H1 (cell line): ENCODE data around the gene MYL9. TPM values are rescaled to one million over a fixed set of nuclear protein-coding genes. Genes with fewer than 3 reads are reported as not detected.

Experiments used
- CTCF ChIA-PET: fragments of 300-600 bp; sonication (Branson Sonifier 250); formaldehyde crosslinking; loops from one replicate; lab custom pipeline; 2021; ENCODE audit not compliant: partially characterized antibody; lab: Charles Lee
- POLR2A ChIA-PET: fragments of 300-600 bp; sonication (Branson Sonifier 250); formaldehyde crosslinking; loops from one replicate; lab custom pipeline; 2021; ENCODE audit warnings: inconsistent platforms; ENCODE audit not compliant: partially characterized antibody; lab: Charles Lee
- DNase-seq, 2 experiments: peaks; one replicate each; pipeline versions ENCODE4 v3.0.0 to v3.0.0-alpha.2; 2010 to 2022; ENCODE audit warnings: low spot score in 2 of 2, low read depth in 1 of 2, mixed read lengths in 1 of 2
- FAIRE-seq: peaks from 2 replicates; lab custom pipeline; 2011; peaks lifted over from hg19 to GRCh38; lab: Jason Lieb, UNC
- H2AFZ ChIP-seq: 2 replicates; pipeline ENCODE4 v1.8.1; 2012; ENCODE audit warnings: low read length, inconsistent platforms
- H2AK5ac ChIP-seq: 2 replicates; pipeline ENCODE4 v1.6.1; 2013; ENCODE audit warnings: low read depth, low read length
- H2BK120ac ChIP-seq: replicated peaks from 2 replicates; pipeline ENCODE3; 2013; ENCODE audit warnings: low read depth, low read length, inconsistent platforms
- H2BK12ac ChIP-seq: 2 replicates; pipeline ENCODE4 v1.6.1; 2013; ENCODE audit warnings: low read depth, low read length
- H2BK15ac ChIP-seq: 2 replicates; pipeline ENCODE4 v1.6.1; 2013; ENCODE audit warnings: low read length
- H2BK20ac ChIP-seq: 2 replicates; pipeline ENCODE4 v1.6.1; 2013; ENCODE audit warnings: low read length
- H2BK5ac ChIP-seq: 2 replicates; pipeline ENCODE4 v1.6.1; 2013; ENCODE audit warnings: low read depth, low read length
- H3K14ac ChIP-seq: 2 replicates; pipeline ENCODE4 v1.6.1; 2013; ENCODE audit warnings: inconsistent platforms; ENCODE audit not compliant: insufficient read length
- H3K18ac ChIP-seq: 2 replicates; pipeline ENCODE4 v1.6.1; 2013; ENCODE audit warnings: low read length; ENCODE audit errors: extremely low read depth
- H3K23ac ChIP-seq: 2 replicates; pipeline ENCODE4 v1.6.1; 2013; ENCODE audit warnings: inconsistent platforms; ENCODE audit not compliant: insufficient read length
- H3K23me2 ChIP-seq: 2 replicates; pipeline ENCODE4 v1.6.1; 2013; ENCODE audit warnings: low read depth, low read length
- H3K27ac ChIP-seq: 2 replicates; pipeline ENCODE4 v1.6.1; 2011; ENCODE audit warnings: low read depth, low read length, inconsistent platforms
- H3K27me3 ChIP-seq, 4 experiments: replicated peaks in 1 of 4; 1 replicate in 1 of 4; 2 replicates in 3 of 4; pipeline versions ENCODE4 v1.6.1 to v1.8.1; 2011 to 2013; ENCODE audit warnings: low read length in 3 of 4, mild to moderate bottlenecking in 3 of 4, inconsistent platforms in 2 of 4, mixed read lengths in 2 of 4, moderate library complexity in 1 of 4; ENCODE audit not compliant: control insufficient read depth in 3 of 4, insufficient read depth in 3 of 4; ENCODE audit errors: extremely low read depth in 1 of 4
- H3K36me3 ChIP-seq, 4 experiments: 2 replicates each; pipeline versions ENCODE4 v1.6.1 to v1.8.1; 2011 to 2013; ENCODE audit warnings: mild to moderate bottlenecking in 4 of 4, low read length in 3 of 4, moderate library complexity in 2 of 4, control low read depth in 1 of 4, inconsistent platforms in 1 of 4; ENCODE audit not compliant: insufficient read depth in 4 of 4, control insufficient read depth in 2 of 4
- H3K4ac ChIP-seq: replicated peaks from 2 replicates; pipeline ENCODE3; 2013; ENCODE audit warnings: low read length, low read depth, mixed read lengths, inconsistent platforms; ENCODE audit not compliant: insufficient read length
- H3K4me1 ChIP-seq, 4 experiments: replicated peaks in 1 of 4; 1 replicate in 1 of 4; 2 replicates in 3 of 4; pipeline versions ENCODE4 v1.6.1 to v1.8.1; 2011 to 2013; ENCODE audit warnings: low read length in 3 of 4, inconsistent platforms in 2 of 4, mixed read lengths in 1 of 4; ENCODE audit not compliant: insufficient read depth in 4 of 4, control insufficient read depth in 3 of 4
- H3K4me2 ChIP-seq, 2 experiments: 2 replicates each; pipeline versions ENCODE4 v1.6.1 to v1.8.1; 2011 to 2013; ENCODE audit warnings: low read depth in 2 of 2, low read length in 2 of 2, control low read depth in 1 of 2, inconsistent platforms in 1 of 2, mild to moderate bottlenecking in 1 of 2; ENCODE audit not compliant: insufficient read depth in 1 of 2
- H3K4me3 ChIP-seq, 4 experiments: fragments of 200-600, 300-600 bp in 1 of 4; sonication (generic), shearing (Covaris generic), sonication (Bioruptor Twin) in 1 of 4; 2 replicates each; pipeline versions ENCODE4 v1.5.1 to v1.8.1; 2011 to 2016; ENCODE audit warnings: low read length in 4 of 4, low read depth in 3 of 4, control low read depth in 2 of 4, inconsistent platforms in 2 of 4, mild to moderate bottlenecking in 2 of 4, mixed read lengths in 1 of 4, moderate library complexity in 1 of 4; ENCODE audit not compliant: insufficient read depth in 2 of 4; ENCODE audit errors: extremely low read depth in 1 of 4
- H3K56ac ChIP-seq: replicated peaks from 2 replicates; pipeline ENCODE3; 2013; ENCODE audit warnings: low read depth, mild to moderate bottlenecking, mixed read lengths, low read length, inconsistent platforms; ENCODE audit not compliant: insufficient read length
- H3K79me1 ChIP-seq: 2 replicates; pipeline ENCODE4 v1.6.1; 2013; ENCODE audit warnings: low read depth, low read length, control low read depth
- H3K79me2 ChIP-seq, 2 experiments: 2 replicates each; pipeline versions ENCODE4 v1.6.1 to v1.8.1; 2012 to 2013; ENCODE audit warnings: low read length in 2 of 2, mild to moderate bottlenecking in 2 of 2, inconsistent platforms in 1 of 2; ENCODE audit not compliant: insufficient read depth in 2 of 2, control insufficient read depth in 1 of 2
- H3K9ac ChIP-seq, 4 experiments: replicated peaks in 1 of 4; 1 replicate in 1 of 4; 2 replicates in 3 of 4; pipeline versions ENCODE4 v1.6.1 to v1.8.1; 2011 to 2013; ENCODE audit warnings: low read depth in 3 of 4, low read length in 3 of 4, control low read depth in 2 of 4, mild to moderate bottlenecking in 2 of 4, moderate library complexity in 2 of 4, inconsistent platforms in 1 of 4; ENCODE audit errors: extremely low read depth in 1 of 4
- H3K9me3 ChIP-seq, 2 experiments: 2 replicates each; pipeline versions ENCODE4 v1.6.1 to v1.8.1; 2012 to 2013; ENCODE audit warnings: mild to moderate bottlenecking in 2 of 2, moderate library complexity in 2 of 2, control low read depth in 1 of 2, inconsistent platforms in 1 of 2, low read depth in 1 of 2, low read length in 1 of 2, mixed read lengths in 1 of 2; ENCODE audit not compliant: insufficient read depth in 2 of 2
- H4K20me1 ChIP-seq, 2 experiments: replicated peaks in 1 of 2; 2 replicates each; pipeline versions ENCODE3 to v1.8.1; 2011 to 2013; ENCODE audit warnings: inconsistent platforms in 2 of 2, low read length in 2 of 2, mild to moderate bottlenecking in 1 of 2; ENCODE audit not compliant: insufficient read depth in 2 of 2, control insufficient read depth in 1 of 2
- H4K5ac ChIP-seq: 2 replicates; pipeline ENCODE4 v1.6.1; 2013; ENCODE audit warnings: low read length, low read depth, mixed read lengths, inconsistent platforms; ENCODE audit not compliant: insufficient read length
- H4K8ac ChIP-seq: 2 replicates; pipeline ENCODE4 v1.8.0; 2013; ENCODE audit warnings: mild to moderate bottlenecking, moderate library complexity, low read length, inconsistent platforms; ENCODE audit not compliant: insufficient read depth; ENCODE audit errors: extremely low read depth
- H4K91ac ChIP-seq: replicated peaks from 2 replicates; pipeline ENCODE3; 2013; ENCODE audit warnings: low read length, mixed read lengths, inconsistent platforms; ENCODE audit not compliant: insufficient read length
- BCL11A ChIP-seq, 2 experiments: IDR thresholded peaks; one replicate each; pipeline ENCODE4 v1.6.1; 2011; ENCODE audit warnings: low read depth in 2 of 2, low read length in 2 of 2, mild to moderate bottlenecking in 2 of 2
- EP300 ChIP-seq, 2 experiments: IDR thresholded peaks; 1 replicate in 1 of 2; 2 replicates in 1 of 2; pipeline ENCODE4 v1.6.1; 2011 to 2012; ENCODE audit warnings: low read depth in 2 of 2, low read length in 2 of 2, mild to moderate bottlenecking in 2 of 2, borderline replicate concordance in 1 of 2, inconsistent platforms in 1 of 2, moderate library complexity in 1 of 2
- FOSL1 ChIP-seq: IDR thresholded peaks from 2 replicates; pipeline ENCODE4 v1.6.1; 2011; ENCODE audit warnings: mild to moderate bottlenecking, low read depth, low read length, moderate library complexity; ENCODE audit not compliant: insufficient read depth
- KDM4A ChIP-seq: IDR thresholded peaks from one replicate; pipeline ENCODE4 v1.7.1; 2012; ENCODE audit warnings: low read depth, mild to moderate bottlenecking, moderate library complexity, low read length, inconsistent platforms; ENCODE audit not compliant: severe bottlenecking
- NRF1 ChIP-seq: IDR thresholded peaks from 2 replicates; pipeline ENCODE4 v1.6.1; 2011; ENCODE audit warnings: mild to moderate bottlenecking, low read depth, low read length, improper control_type of control experiment
- PHF8 ChIP-seq: fragments of 200-600 bp; sonication (generic); conservative IDR thresholded peaks from 2 replicates; pipeline ENCODE4 v1.7.1; 2012; ENCODE audit warnings: low read depth, mild to moderate bottlenecking, inconsistent platforms, low read length, moderate library complexity
- WGBS, 2 experiments: shearing (Covaris generic) in 1 of 2; methylation state at CpG; one replicate each; pipeline versions ENCODE4 v1.1.6 to v1.1.7; 2013 to 2015; ENCODE audit warnings: low lambda C conversion rate in 2 of 2, mixed read lengths in 2 of 2, inconsistent platforms in 1 of 2, low coverage in 1 of 2, missing lambda C conversion rate in 1 of 2; ENCODE audit not compliant: insufficient replicate concordance in 2 of 2, insufficient coverage in 1 of 2, insufficient read length in 1 of 2; ENCODE audit errors: extremely low coverage in 1 of 2, missing lambda C conversion rate in 1 of 2; 5-methylcytosine and 5-hydroxymethylcytosine counted together
- polyA plus RNA-seq, 7 experiments: library from polyadenylated mRNA; depleted of rRNA in 3 of 7; stranded (reverse) in 5 of 7; unstranded in 2 of 7; fragments of >200 nt in 5 of 7; fragments of 200-250 nt in 2 of 7; gene quantifications; 1 replicate in 5 of 7; 2 replicates in 1 of 7; 4 replicates in 1 of 7; pipeline versions ENCODE4 v1.2.1 to v1.2.3, GENCODE V29; 2011 to 2013; ENCODE audit warnings: missing spikeins in 2 of 7, mixed read lengths in 2 of 7
- total RNA-seq: library from RNA; stranded (reverse); fragmentation: NEBNext Ultra II Directional; extraction: Animal tissue kit (Norgen Biotek cat#: 25700); gene quantifications from 2 replicates; pipeline ENCODE4 v1.2.1, GENCODE V29; 2021

Gene MYL9
- total and polyA plus RNA-seq, 2 of the 8 experiments (the other 6 are each of a cell fraction or from before 2014, with no cell fraction given) = 26.8 to 193 TPM

DNA sequence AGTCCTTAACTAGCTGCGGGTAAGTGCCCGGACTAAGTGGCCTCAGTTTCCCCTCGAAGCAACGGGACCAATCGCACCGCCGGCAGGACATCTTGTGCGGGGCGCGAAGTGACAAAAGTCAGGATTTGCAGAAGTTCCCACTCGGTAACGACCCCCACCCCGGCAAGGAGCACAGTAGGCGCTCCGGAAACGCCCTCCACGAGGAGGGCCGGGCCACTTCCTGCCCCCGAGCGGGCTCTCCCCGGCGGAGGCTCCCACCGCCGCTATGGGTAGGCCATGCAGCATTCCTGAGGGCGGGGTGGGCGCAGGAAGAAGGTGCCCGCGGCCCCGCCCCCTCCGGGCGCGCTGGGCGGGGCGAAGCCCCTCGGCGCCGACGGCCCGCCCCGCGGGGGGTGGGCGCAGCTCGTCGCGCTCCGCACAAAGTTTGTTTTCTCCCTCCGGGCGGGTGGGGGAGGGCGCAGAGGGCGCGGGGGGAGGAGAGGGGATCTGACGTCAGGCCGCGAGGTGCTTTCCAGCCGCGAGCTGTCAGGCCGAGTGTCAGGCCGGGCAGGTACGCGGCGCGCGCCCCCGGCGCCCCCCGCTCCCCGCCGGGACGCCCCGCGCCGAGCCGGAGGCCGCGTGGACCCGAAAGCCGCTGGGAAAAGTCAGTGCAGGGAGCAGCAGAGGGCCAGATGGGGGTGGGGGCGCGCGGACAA lies 31.9 kb downstream of the MYL9 start, which contains the start of gene TGIF2:
TSS of gene TGIF2 (plus strand) at position 495 of the 695 bp plus-strand sequence. CDS start 5,178 bp downstream, outside the sequence.
- no peak within 1 kb of the TSS; the same call in 1 of the 2 replicates for H2AFZ ChIP-seq
- no peak for TF ChIP-seq KDM4A
- TF ChIP-seq FOSL1 = no peak
- TF ChIP-seq BCL11A (IDR thresholded peaks at IDR 0.05; ENCODE audit: low read depth in 2 of 2, low read length in 2 of 2) = no peak
- TF ChIP-seq EP300 (IDR thresholded peaks at IDR 0.05; ENCODE audit: borderline replicate concordance in 1 of 2, low read depth in 2 of 2, low read length in 2 of 2) = no peak; a peak in 1 of 3 replicates
- TF ChIP-seq PHF8 = no peak; the same call in 1 of the 2 replicates
- TF ChIP-seq NRF1 = no peak

More for the DNA sequence above, 31.9 kb downstream of the MYL9 start, which contains the start of gene TGIF2:
- peaks cover 16 to 54% of the 10 kb centered on the region in 2 experiments for H3K79me2 ChIP-seq
- peak within 1 kb of the TSS; percentile 98 for H2BK120ac ChIP-seq
- no peaks in the 10 kb centered on the region for H3K9me3 ChIP-seq
- peak within 1 kb of the TSS; percentile 97 for H2BK12ac ChIP-seq
- 1% methylated on average over 27 of the region's 80 CpGs; no CpG with 5 or more reads in 1 of the 2 experiments for WGBS, 2 experiments
- H4K91ac ChIP-seq = peak within 1 kb of the TSS; percentile 94
- no peak within 1 kb of the TSS for H3K14ac ChIP-seq
- H3K4me3 ChIP-seq = peak within 1 kb of the TSS; percentile 63 to 98 (median 78)
- H3K23me2 ChIP-seq = peaks cover 17% of the 10 kb centered on the region
- H3K9ac ChIP-seq = peak within 1 kb of the TSS; percentile 85 to 89 (median 86)
- H2BK15ac ChIP-seq = peak within 1 kb of the TSS; percentile 99; the same call in 1 of the 2 replicates
- H3K79me1 ChIP-seq = peaks cover 3% of the 10 kb centered on the region
- peak within 1 kb of the TSS; percentile 86 for H2AK5ac ChIP-seq
- peak within 1 kb of the TSS; percentile 98 to 99 for H3K4me2 ChIP-seq
- H4K5ac ChIP-seq = peak within 1 kb of the TSS; percentile 75
- no peak within 1 kb of the TSS for H3K23ac ChIP-seq
- H3K27me3 ChIP-seq = no peaks in the 10 kb centered on the region
- peaks cover 0 to 4% of the 10 kb centered on the region in 2 experiments for H4K20me1 ChIP-seq
- ChIA-PET POLR2A (interaction anchor here (0.6 to 17.6 kb wide), 10 partner anchors 13 to 772 kb away, joined by 3 to 388 read pairs (median 4); partner anchors contain the start of gene RAB5IF), CTCF (interaction anchor here (2.3 to 18.0 kb wide), 2 partner anchors 16 to 32 kb away, joined by 11 to 202 read pairs; partner anchors contain the start of gene MYL9)
- peak within 1 kb of the TSS; percentile 95 for H3K56ac ChIP-seq
- no peak for FAIRE-seq
- H3K4me1 ChIP-seq = peaks cover 14 to 31% (median 18%) of the 10 kb centered on the region in 4 experiments
- peak within 1 kb of the TSS; percentile 54 for H3K4ac ChIP-seq
- H4K8ac ChIP-seq = peak within 1 kb of the TSS; percentile 98; the same call in 1 of the 2 replicates
- peak within 1 kb of the TSS; percentile 85 for H3K27ac ChIP-seq
- DNase-seq = peak; percentile 73 to 95
- H2BK20ac ChIP-seq = peak within 1 kb of the TSS; percentile 10; the same call in 1 of the 2 replicates
- H3K36me3 ChIP-seq = no peaks in the 10 kb centered on the region; a peak in 2 of 8 replicates
- peak within 1 kb of the TSS; percentile 100 for H3K18ac ChIP-seq
- peak within 1 kb of the TSS; percentile 93 for H2BK5ac ChIP-seq
